CD4-positive, alpha-beta T cell treated with Interleukin-2 at 100 ng/mL for 4 hours (primary cell): ENCODE measurements around the gene PEPD.

Experiments used
- DNase-seq: peaks from one replicate; pipeline ENCODE4 v3.0.0-alpha.2; 2020; ENCODE audit warnings: low spot score

PEPD gene

GRCh38 chr19:33458171-33458633, 63.4 kb downstream of the PEPD start:
- no peak for DNase-seq

GRCh38 chr19:33456845-33457220, 64.8 kb downstream of the PEPD start:
- DNase-seq: no peak

- DNase-seq: no peak
These were observed 65.3 kb downstream of the PEPD start for GRCh38 chr19:33456076-33456844.

GRCh38 chr19:33453265-33453664, 68.3 kb downstream of the PEPD start:
- DNase-seq: no peak

GRCh38 chr19:33450689-33451088, 70.9 kb downstream of the PEPD start:
- no peak for DNase-seq

- DNase-seq: no peak
These were observed 71.8 kb downstream of the PEPD start for GRCh38 chr19:33449799-33450198.

- no peak for DNase-seq
These were observed 73.5 kb downstream of the PEPD start for GRCh38 chr19:33448159-33448516.

- no peak for DNase-seq
These were observed 74.0 kb downstream of the PEPD start for GRCh38 chr19:33447336-33448158.

- DNase-seq: no peak
These were observed 75.0 kb downstream of the PEPD start for GRCh38 chr19:33446330-33447293.

- no peak for DNase-seq
These were observed 75.9 kb downstream of the PEPD start for GRCh38 chr19:33445442-33446329.

GRCh38 chr19:33444562-33445441, 76.8 kb downstream of the PEPD start:
- no peak for DNase-seq

GRCh38 chr19:33443638-33444561, 77.7 kb downstream of the PEPD start:
- DNase-seq: no peak

GRCh38 chr19:33442706-33443105, 78.9 kb downstream of the PEPD start:
- no peak for DNase-seq

GRCh38 chr19:33441828-33442227, 79.8 kb downstream of the PEPD start:
- DNase-seq: no peak

GRCh38 chr19:33441277-33441699, 80.3 kb downstream of the PEPD start:
- DNase-seq: no peak

GRCh38 chr19:33440682-33441081, 80.9 kb downstream of the PEPD start:
- no peak for DNase-seq

GRCh38 chr19:33440241-33440640, 81.3 kb downstream of the PEPD start:
- no peak for DNase-seq

GRCh38 chr19:33438987-33439781, 82.4 kb downstream of the PEPD start:
- no peak for DNase-seq
